RWPE2 (cell line): ENCODE measurements around the gene DENND6B.

ENCODE experiments used
- ATAC-seq: fragments of 200-7000 bp; cut with Tn5 transposase; 3 replicates; pipeline ENCODE4 v1.9.1; 2021; ENCODE audit warnings: low read depth
- DNase-seq: peaks from one replicate; pipeline ENCODE4 v3.0.0-alpha.2; 2020; ENCODE audit warnings: low spot score
- H3K27ac ChIP-seq: fragments of 450-650 bp; 2 replicates; pipeline ENCODE4 v1.5.1; 2017; ENCODE audit warnings: mild to moderate bottlenecking; ENCODE audit not compliant: poor library complexity, severe bottlenecking
- H3K27me3 ChIP-seq: fragments of 250-450 bp; sonication (Bioruptor Pico); 2 replicates; pipeline ENCODE4 v1.5.1; 2021; ENCODE audit warnings: mild to moderate bottlenecking, moderate library complexity; ENCODE audit not compliant: insufficient read depth, poor library complexity, severe bottlenecking
- H3K36me3 ChIP-seq: fragments of 250-450 bp; sonication (Bioruptor Pico); 2 replicates; pipeline ENCODE4 v1.5.1; 2020; ENCODE audit warnings: low read depth, mild to moderate bottlenecking, moderate library complexity
- H3K4me1 ChIP-seq: fragments of 250-450 bp; sonication (Bioruptor Pico); 2 replicates; pipeline ENCODE4 v1.5.1; 2021; ENCODE audit warnings: mild to moderate bottlenecking, moderate library complexity; ENCODE audit not compliant: insufficient read depth, poor library complexity, severe bottlenecking
- H3K4me3 ChIP-seq: fragments of 250-450 bp; sonication (Bioruptor Pico); 2 replicates; pipeline ENCODE4 v1.5.1; 2021; ENCODE audit warnings: mild to moderate bottlenecking, moderate library complexity; ENCODE audit not compliant: severe bottlenecking
- H3K9me3 ChIP-seq: fragments of 250-450 bp; sonication (Bioruptor Pico); 2 replicates; pipeline ENCODE4 v1.5.1; 2021; ENCODE audit warnings: mild to moderate bottlenecking, moderate library complexity; ENCODE audit not compliant: severe bottlenecking
- CTCF ChIP-seq: fragments of 450-650 bp; IDR thresholded peaks from one replicate; pipeline ENCODE4 v1.5.1; 2017; ENCODE audit warnings: mild to moderate bottlenecking, moderate library complexity; ENCODE audit not compliant: poor library complexity, severe bottlenecking

The DENND6B gene

GRCh38 chr22:50303515-50303847 lies 23.3 kb downstream of the DENND6B start:
- Histone ChIP-seq H3K27ac (peak overlapping the region; percentile 99), H3K4me1 (peaks cover 50% of the 10 kb centered on the region), H3K4me3 (no peak overlapping the region), H3K27me3 (no peaks in the 10 kb centered on the region), H3K36me3 (peaks cover 20% of the 10 kb centered on the region), H3K9me3 (no peaks in the 10 kb centered on the region)
- ATAC-seq, result no peak
- DNase-seq, result no peak
- no peak for TF ChIP-seq CTCF

DNA sequence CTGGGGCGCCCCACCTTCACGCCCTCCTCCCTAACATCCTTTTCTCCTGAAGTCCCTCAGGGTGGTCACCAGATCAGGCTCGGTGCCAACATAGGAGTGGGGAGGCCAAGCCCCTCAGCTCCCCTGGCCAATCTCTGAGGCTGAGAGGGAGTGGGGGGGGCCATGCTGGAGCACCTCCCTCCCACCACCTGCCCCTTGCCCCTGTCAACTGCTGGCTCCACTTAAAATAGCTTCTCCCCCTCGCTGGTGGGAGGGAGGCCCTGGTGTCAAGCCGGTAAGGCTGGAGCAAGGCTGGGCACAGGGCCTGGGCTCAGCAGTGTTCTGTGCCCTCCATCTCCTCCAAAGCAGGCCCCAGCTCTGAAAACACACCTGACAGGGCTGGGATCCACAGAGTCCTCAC lies 24.2 kb downstream of the DENND6B start:
- Histone ChIP-seq H3K36me3 (peaks cover 20% of the 10 kb centered on the region), H3K4me1 (peaks cover 50% of the 10 kb centered on the region), H3K27ac (peak overlapping the region; percentile 99), H3K27me3 (no peaks in the 10 kb centered on the region), H3K4me3 (no peak overlapping the region), H3K9me3 (no peaks in the 10 kb centered on the region)
- no peak for TF ChIP-seq CTCF
- ATAC-seq (no peak), DNase-seq (no peak)

GRCh38 chr22:50302041-50302541 lies 24.7 kb downstream of the DENND6B start:
- Histone ChIP-seq H3K4me3 (no peak overlapping the region), H3K27ac (peak overlapping the region; percentile 99), H3K9me3 (no peaks in the 10 kb centered on the region), H3K27me3 (no peaks in the 10 kb centered on the region), H3K36me3 (peaks cover 20% of the 10 kb centered on the region), H3K4me1 (peaks cover 50% of the 10 kb centered on the region)
- TF ChIP-seq CTCF, result no peak
- ATAC-seq, result peak; percentile 13; the same call in 1 of the 3 replicates
- DNase-seq, result no peak

- ATAC-seq, result no peak
- no peak for TF ChIP-seq CTCF
- H3K27me3 ChIP-seq, result no peaks in the 10 kb centered on the region
- H3K9me3 ChIP-seq, result no peaks in the 10 kb centered on the region
- peak overlapping the region; percentile 99 for H3K27ac ChIP-seq
- peaks cover 50% of the 10 kb centered on the region for H3K4me1 ChIP-seq
- no peak for DNase-seq
- peaks cover 20% of the 10 kb centered on the region for H3K36me3 ChIP-seq
- no peak overlapping the region for H3K4me3 ChIP-seq
Observed at GRCh38 chr22:50301581-50301991, 25.2 kb downstream of the DENND6B start.

DNA sequence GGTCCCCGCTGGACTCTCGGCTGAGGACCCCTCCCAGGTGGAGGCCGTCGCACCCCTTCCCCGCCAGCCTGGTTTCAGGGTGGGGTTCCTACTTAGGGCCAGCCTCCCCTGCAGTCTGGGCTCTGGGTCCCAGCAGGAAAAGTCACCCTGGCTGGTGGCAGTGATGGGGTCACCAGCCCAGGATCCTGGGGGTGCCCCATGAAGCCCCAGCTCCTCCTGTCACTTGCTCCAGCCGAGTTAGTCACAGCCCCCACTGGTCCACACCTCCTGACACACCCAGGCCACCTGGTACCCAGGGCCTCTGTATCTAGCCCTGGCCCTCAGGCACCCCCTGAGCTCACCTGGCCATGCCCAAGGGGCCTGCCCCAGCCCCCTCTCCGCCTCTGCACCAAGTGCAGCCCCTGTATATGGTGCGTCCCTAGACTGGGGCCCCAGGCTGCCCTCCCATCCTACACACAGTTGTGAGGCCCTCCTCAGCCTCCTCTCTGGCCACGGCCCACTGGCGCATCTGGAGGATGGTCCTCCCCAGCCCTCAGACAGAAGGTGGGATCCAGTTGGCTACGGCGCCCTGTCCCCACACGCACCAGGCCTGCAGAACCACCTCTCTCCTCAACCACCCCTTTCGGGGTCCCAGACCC lies 26.1 kb downstream of the DENND6B start:
- Histone ChIP-seq H3K4me3 (no peak overlapping the region), H3K4me1 (peaks cover 50% of the 10 kb centered on the region), H3K36me3 (peaks cover 21% of the 10 kb centered on the region), H3K9me3 (no peaks in the 10 kb centered on the region), H3K27ac (peak overlapping the region; percentile 99), H3K27me3 (no peaks in the 10 kb centered on the region)
- DNase-seq (no peak), ATAC-seq (no peak)
- no peak for TF ChIP-seq CTCF
